GM18951 (cell line): ENCODE results near the gene CCDC195.

Experiments
- POLR2A ChIP-seq: IDR thresholded peaks from 4 replicates; pipeline ENCODE4 v1.6.1; 2011; ENCODE audit warnings: mild to moderate bottlenecking; ENCODE audit not compliant: insufficient read length, insufficient read depth; ENCODE audit errors: extremely low read depth
- in situ Hi-C: fragments of 300-500 bp; cut with MboI; formaldehyde crosslinking; loops from one replicate; pipeline ENCODE4 v1.12.0; 2022; ENCODE audit warnings: low sequenced_read_pairs, mixed read lengths, inconsistent platforms; ENCODE audit not compliant: unreplicated experiment

The CCDC195 gene

GRCh38 chr2:224723586-224724217, 7.5 kb upstream of the CCDC195 start:
- in situ Hi-C loops, result no loop called here
- no peak for TF ChIP-seq POLR2A

DNA sequence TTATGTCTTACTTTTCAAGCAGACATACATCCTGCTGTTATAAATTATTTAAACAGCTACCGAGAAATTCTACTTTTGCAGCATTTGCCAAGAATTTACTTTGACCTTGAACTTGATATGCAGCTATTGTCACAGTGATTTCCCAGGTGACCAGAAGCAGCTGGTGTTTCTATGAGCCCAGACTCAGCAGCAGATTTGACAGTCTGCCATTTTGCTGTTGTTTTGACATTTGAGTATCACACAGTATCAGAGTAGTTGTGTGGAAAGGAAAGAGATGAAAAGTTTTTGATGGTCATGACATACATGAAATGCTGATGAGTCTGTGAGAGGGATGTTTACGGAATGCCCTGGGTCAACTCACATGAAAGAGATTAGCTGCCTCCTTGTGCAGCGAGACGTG, 6.6 kb upstream of the CCDC195 start:
- TF ChIP-seq POLR2A, result no peak
- in situ Hi-C loops, result no loop called here

GRCh38 chr2:224722250-224722649, 6.1 kb upstream of the CCDC195 start:
- TF ChIP-seq POLR2A, result no peak
- in situ Hi-C loops, result no loop called here

DNA sequence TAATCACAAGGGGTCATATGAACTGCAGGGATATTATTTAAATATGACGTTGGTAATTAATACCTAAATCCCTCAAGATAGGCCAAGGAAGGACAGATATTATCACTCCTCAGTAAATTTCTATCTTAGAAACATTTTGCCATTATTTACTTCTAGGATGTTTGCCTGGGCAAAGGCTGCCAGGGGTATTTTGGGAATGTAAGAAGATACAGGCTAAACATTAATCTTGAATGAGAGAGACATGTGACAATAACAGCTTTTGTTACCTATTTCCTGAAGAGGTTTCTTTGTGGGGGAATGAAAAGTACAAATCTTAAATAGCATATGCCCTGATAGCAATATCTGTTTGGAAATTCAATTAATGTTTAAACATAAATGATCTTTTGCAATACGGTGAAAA, 756 bp upstream of the CCDC195 start:
- in situ Hi-C loops, result no loop called here
- TF ChIP-seq POLR2A, result no peak

DNA sequence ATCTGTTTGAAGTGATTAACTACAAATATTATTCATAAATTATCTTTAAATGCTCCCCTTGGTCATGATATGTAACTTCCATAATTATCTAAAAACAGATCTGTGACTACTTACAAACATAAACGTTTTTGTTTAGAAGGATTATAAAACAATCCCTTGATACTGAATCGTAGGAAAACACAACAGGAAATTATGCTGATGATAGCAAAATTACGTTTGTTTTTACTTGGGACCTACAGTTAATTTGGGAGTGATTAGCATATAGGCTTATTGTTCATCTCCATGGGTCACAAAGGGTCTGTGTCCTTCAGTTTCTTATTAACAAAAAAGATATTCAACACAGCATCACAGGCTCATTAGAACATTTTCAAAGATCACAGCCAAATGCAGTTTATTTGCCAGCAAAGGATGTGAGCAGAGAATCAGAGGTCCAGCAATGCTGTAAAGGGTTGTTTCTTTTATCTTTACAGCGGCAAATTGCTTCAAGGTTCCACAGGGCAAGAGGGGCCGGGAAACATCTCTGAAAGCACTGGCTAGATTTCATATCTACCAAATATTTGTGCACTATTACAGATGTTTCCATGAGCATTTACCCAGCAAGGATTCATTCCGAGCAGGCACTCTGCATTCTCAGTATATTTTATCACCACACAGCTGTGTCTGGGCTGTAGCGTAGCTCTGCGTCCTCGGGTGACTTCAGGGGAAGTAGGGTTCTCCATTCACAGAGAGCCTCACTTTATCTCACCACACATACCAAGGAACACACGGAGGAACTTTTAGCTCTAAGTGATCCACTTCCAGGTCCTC, 4.1 kb downstream of the CCDC195 start:
- TF ChIP-seq POLR2A, result no peak
- in situ Hi-C loops, result no loop called here

- TF ChIP-seq POLR2A, result no peak
- in situ Hi-C loops, result no loop called here
Measured at GRCh38 chr2:224711381-224711780, 4.8 kb downstream of the CCDC195 start.

DNA sequence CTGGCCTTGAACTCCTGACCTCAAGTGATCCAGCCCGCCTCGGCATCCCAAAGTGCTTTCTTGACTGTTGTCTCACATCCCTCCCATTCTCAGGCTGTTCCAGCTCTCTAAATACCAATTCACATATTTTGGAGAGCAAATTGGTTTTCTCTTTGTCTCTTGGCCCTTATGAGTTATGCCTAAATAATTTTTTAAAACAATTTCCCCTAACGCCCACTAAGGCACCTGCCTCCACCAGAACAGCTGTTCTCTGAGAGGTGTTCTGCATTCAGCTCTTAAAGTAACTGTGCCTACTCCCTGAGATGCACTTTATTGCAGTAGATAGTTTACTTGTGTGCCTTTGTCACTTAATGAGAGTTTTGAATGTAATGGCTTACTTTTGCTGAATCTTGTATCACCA, 6.9 kb downstream of the CCDC195 start:
- TF ChIP-seq POLR2A, result no peak
- in situ Hi-C loops, result no loop called here

DNA sequence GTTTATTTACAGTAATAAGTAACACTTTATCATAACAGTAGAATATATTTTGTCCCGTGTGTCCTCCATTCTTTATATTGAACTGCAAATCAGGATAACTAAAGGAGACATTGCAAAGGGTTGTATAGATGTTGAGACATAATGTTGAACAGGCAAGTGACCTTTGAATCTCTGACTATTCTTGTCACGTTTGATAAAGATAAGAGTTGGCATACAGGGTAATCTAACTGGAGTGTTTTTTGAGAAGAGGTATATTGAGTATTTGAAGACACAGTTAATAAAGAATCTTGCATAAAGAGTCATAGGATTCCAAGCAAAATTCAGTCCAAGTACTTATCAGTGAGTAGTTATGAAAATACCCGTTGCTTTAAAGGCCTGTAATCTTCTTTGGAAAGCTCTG, 21.7 kb downstream of the CCDC195 start:
- TF ChIP-seq POLR2A, result no peak
- in situ Hi-C loops, result no loop called here

DNA sequence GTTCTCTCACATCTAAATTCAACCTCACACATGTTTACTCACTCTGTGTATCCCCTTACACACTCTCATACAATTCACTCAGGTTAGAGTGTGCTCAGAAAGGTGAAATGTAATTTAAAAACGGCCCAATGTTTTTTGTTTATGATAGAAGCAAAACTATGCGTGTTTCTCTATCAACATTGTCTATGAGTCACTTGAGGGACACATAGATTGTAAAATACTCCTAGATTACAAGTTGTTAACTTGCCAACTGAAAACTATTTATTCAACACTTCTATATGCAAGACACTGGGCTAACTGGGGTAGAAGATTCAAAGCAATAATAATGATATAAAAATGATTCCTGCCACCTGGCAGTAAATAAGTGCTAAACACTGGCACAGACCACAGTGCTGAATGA, 24.6 kb downstream of the CCDC195 start:
- in situ Hi-C loops, result no loop called here
- TF ChIP-seq POLR2A, result no peak

GRCh38 chr2:224690868-224691267, 25.3 kb downstream of the CCDC195 start:
- in situ Hi-C loops, result no loop called here
- TF ChIP-seq POLR2A, result no peak

DNA sequence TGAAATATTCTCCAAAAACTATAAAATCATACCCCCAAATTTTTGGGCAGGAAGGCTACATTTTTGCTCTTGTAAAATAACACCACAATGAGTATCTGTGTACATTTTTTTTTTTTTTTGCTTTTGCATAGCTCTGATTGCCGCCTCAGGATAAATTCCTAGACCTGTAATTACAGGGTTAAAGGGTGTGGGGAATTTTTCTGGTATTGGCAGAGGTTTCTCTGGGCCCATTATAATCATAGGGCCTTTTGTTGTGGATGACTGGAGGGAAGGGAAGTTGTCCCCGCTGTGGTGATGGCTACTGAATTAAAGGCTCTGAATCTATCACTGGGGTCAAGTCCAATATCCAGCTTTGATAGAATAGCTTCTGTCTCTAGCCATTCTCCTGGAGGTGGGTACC, 26.6 kb downstream of the CCDC195 start:
- in situ Hi-C loops, result no loop called here
- no peak for TF ChIP-seq POLR2A

GRCh38 chr2:224688997-224689396, 27.2 kb downstream of the CCDC195 start:
- TF ChIP-seq POLR2A, result no peak
- in situ Hi-C loops, result no loop called here

GRCh38 chr2:224687156-224687555, 29.0 kb downstream of the CCDC195 start:
- in situ Hi-C loops, result no loop called here
- TF ChIP-seq POLR2A, result no peak

DNA sequence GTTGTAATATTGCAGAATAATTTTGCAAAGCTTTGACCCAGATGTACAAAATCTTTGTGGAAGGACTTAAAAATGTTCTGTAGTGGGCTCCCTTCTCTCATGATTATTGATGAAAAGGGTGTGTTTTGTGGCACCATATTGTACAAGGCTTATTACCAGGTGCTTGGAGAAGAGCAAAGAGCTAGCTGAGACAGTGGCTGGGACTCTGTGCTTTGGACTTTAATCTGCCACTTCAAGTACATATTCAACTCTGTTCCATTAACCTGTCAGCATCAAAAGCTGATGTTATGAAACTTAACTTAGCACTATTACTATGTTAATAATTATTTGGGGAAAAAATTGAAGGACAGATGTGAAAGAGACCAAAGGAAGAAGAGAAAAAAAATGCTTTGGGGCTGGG, 31.0 kb downstream of the CCDC195 start:
- TF ChIP-seq POLR2A, result no peak
- in situ Hi-C loops, result no loop called here
